Astrocyte (in vitro differentiated cells and primary cell): ENCODE measurements around the gene HMOX1. TPM values are rescaled to one million over a fixed set of nuclear protein-coding genes. Genes with fewer than 3 reads are reported as not detected.

Source experiments
- DNase-seq: peaks from one replicate; pipeline ENCODE4 v3.0.0-alpha.2; 2010; ENCODE audit warnings: low read depth
- FAIRE-seq: peaks from 2 replicates; lab custom pipeline; 2011; peaks lifted over from hg19 to GRCh38; lab: Jason Lieb, UNC
- H2AFZ ChIP-seq: 2 replicates; pipeline ENCODE4 v1.6.0; 2012; ENCODE audit warnings: low read depth, low read length, inconsistent platforms
- H3K27ac ChIP-seq: 2 replicates; pipeline ENCODE4 v1.5.1; 2011; ENCODE audit warnings: low read depth, low read length, inconsistent platforms
- H3K27me3 ChIP-seq: 2 replicates; pipeline ENCODE4 v1.6.0; 2011; ENCODE audit warnings: low read length, inconsistent platforms; ENCODE audit not compliant: insufficient read depth
- H3K36me3 ChIP-seq: 2 replicates; pipeline ENCODE4 v1.5.1; 2011; ENCODE audit warnings: low read length, inconsistent platforms; ENCODE audit not compliant: insufficient read depth
- H3K4me1 ChIP-seq: 2 replicates; pipeline ENCODE4 v1.5.1; 2011; ENCODE audit warnings: low read length, inconsistent platforms; ENCODE audit not compliant: insufficient read depth
- H3K4me2 ChIP-seq: 2 replicates; pipeline ENCODE4 v1.6.0; 2012; ENCODE audit warnings: low read length, inconsistent platforms
- H3K4me3 ChIP-seq: 2 replicates; pipeline ENCODE4 v1.5.1; 2011; ENCODE audit warnings: low read depth, mild to moderate bottlenecking, low read length, inconsistent platforms; ENCODE audit not compliant: insufficient read depth
- H3K79me2 ChIP-seq: 2 replicates; pipeline ENCODE4 v1.6.0; 2012; ENCODE audit warnings: mild to moderate bottlenecking, low read length, inconsistent platforms; ENCODE audit not compliant: insufficient read depth
- H3K9ac ChIP-seq: 2 replicates; pipeline ENCODE4 v1.6.0; 2012; ENCODE audit warnings: mild to moderate bottlenecking, low read length, inconsistent platforms
- H3K9me3 ChIP-seq: 2 replicates; pipeline ENCODE4 v1.5.1; 2012; ENCODE audit warnings: low read depth, mild to moderate bottlenecking, low read length, inconsistent platforms; ENCODE audit not compliant: insufficient read depth
- H4K20me1 ChIP-seq: 2 replicates; pipeline ENCODE4 v1.6.0; 2012; ENCODE audit warnings: low read length, inconsistent platforms; ENCODE audit not compliant: insufficient read depth
- H3K27ac Mint-ChIP-seq: one replicate; pipeline ENCODE4 v1.8.0; 2021; ENCODE audit warnings: mild to moderate bottlenecking, mixed read lengths; ENCODE audit not compliant: unreplicated experiment
- H3K27me3 Mint-ChIP-seq: one replicate; pipeline ENCODE4 v1.8.0; 2021; ENCODE audit warnings: low read depth, mixed read lengths; ENCODE audit not compliant: unreplicated experiment
- H3K36me3 Mint-ChIP-seq: one replicate; pipeline ENCODE4 v1.8.0; 2021; ENCODE audit warnings: low read depth, mixed read lengths; ENCODE audit not compliant: unreplicated experiment
- H3K4me1 Mint-ChIP-seq: one replicate; pipeline ENCODE4 v1.8.0; 2021; ENCODE audit warnings: low read depth, mixed read lengths; ENCODE audit not compliant: unreplicated experiment
- H3K4me3 Mint-ChIP-seq: one replicate; pipeline ENCODE4 v1.8.0; 2021; ENCODE audit warnings: mild to moderate bottlenecking, moderate library complexity, mixed read lengths; ENCODE audit not compliant: unreplicated experiment
- H3K9me3 Mint-ChIP-seq: one replicate; pipeline ENCODE4 v1.8.0; 2021; ENCODE audit warnings: mild to moderate bottlenecking, mixed read lengths; ENCODE audit not compliant: unreplicated experiment
- EZH2 ChIP-seq: IDR thresholded peaks from 2 replicates; pipeline ENCODE4 v1.6.1; 2012; ENCODE audit warnings: mild to moderate bottlenecking, low read length, inconsistent platforms; ENCODE audit not compliant: insufficient read depth
- microRNA-seq: library from miRNA; unstranded; fragments of <30 nt; microRNA quantifications from one replicate; pipeline ENCODE4 v1.2.0, GENCODE V29; 2020
- total RNA-seq: library from RNA; stranded (reverse); gene quantifications from 2 replicates; pipeline ENCODE4 v1.2.1, GENCODE V29; 2021
- TF ChIP-seq, protein P1 (sequence below): IDR thresholded peaks from 2 replicates; pipeline ENCODE4 v1.5.1; 2011; ENCODE audit warnings: low read depth, mild to moderate bottlenecking, inconsistent platforms, low read length, moderate library complexity; ENCODE audit not compliant: insufficient read depth

Gene HMOX1
- total RNA-seq, 1 donor from 2014 or later: 17.0 TPM

DNA sequence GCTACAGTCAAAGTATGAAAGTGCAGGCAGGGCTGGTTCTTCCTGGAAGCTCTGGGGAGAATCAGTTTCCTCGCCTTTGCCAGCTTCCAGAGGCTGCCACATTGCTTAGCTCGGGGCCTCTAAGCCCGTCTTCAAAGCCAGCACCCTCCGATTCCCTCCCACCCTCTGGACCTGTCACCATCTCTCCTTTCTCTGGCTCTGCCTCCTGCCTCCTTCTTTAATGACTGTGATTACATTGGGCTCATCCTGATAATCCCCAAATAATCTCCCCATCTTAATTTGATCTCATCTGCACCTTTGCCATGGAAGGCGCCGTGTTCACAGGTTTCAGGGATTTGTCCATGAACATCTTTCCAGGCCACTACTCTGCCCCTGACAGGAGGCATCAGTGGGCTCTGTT is 61.6 kb downstream of the HMOX1 start:
- Mint-ChIP-seq H3K4me1 (peaks cover 13% of the 10 kb centered on the region), H3K9me3 (no peaks in the 10 kb centered on the region), H3K4me3 (no peak overlapping the region), H3K27me3 (peaks cover 12% of the 10 kb centered on the region), H3K27ac (no peak overlapping the region), H3K36me3 (no peaks in the 10 kb centered on the region)
- TF ChIP-seq, protein P1, sequence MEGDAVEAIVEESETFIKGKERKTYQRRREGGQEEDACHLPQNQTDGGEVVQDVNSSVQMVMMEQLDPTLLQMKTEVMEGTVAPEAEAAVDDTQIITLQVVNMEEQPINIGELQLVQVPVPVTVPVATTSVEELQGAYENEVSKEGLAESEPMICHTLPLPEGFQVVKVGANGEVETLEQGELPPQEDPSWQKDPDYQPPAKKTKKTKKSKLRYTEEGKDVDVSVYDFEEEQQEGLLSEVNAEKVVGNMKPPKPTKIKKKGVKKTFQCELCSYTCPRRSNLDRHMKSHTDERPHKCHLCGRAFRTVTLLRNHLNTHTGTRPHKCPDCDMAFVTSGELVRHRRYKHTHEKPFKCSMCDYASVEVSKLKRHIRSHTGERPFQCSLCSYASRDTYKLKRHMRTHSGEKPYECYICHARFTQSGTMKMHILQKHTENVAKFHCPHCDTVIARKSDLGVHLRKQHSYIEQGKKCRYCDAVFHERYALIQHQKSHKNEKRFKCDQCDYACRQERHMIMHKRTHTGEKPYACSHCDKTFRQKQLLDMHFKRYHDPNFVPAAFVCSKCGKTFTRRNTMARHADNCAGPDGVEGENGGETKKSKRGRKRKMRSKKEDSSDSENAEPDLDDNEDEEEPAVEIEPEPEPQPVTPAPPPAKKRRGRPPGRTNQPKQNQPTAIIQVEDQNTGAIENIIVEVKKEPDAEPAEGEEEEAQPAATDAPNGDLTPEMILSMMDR: no peak
- no peak for TF ChIP-seq EZH2
- no peak overlapping the region for H2AFZ ChIP-seq
- H3K4me3 ChIP-seq: no peak overlapping the region
- no peak overlapping the region for H3K27ac ChIP-seq
- no peaks in the 10 kb centered on the region for H4K20me1 ChIP-seq
- H3K36me3 ChIP-seq: no peaks in the 10 kb centered on the region
- H3K4me1 ChIP-seq: peaks cover 17% of the 10 kb centered on the region
- no peaks in the 10 kb centered on the region for H3K9me3 ChIP-seq
- no peaks in the 10 kb centered on the region for H3K27me3 ChIP-seq
- H3K4me2 ChIP-seq: no peak overlapping the region
- no peak overlapping the region for H3K9ac ChIP-seq
- no peaks in the 10 kb centered on the region for H3K79me2 ChIP-seq
- DNase-seq: no peak
- FAIRE-seq: no peak

DNA sequence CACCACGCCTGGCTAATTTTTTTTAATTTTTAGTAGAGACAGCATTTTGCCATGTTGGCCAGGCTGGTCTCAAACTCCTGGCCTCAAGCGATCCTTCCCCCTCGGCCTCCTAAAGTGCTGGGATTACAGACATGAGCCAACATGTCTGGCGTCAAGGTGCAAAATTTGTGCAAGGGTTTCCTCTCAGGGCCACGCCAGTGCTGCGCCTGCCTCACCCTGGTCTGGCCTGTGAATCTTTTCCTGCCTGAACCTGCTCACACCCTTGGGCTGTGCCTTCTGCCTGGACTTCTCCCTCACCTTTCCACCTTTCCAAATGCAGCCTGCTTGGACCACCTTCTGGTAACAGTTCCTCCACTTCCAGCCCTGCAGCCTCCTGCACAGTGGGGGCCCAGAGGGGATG is 62.4 kb downstream of the HMOX1 start:
- Mint-ChIP-seq H3K4me1 (peaks cover 18% of the 10 kb centered on the region), H3K9me3 (no peaks in the 10 kb centered on the region), H3K4me3 (no peak overlapping the region), H3K36me3 (no peaks in the 10 kb centered on the region), H3K27me3 (peaks cover 12% of the 10 kb centered on the region), H3K27ac (no peak overlapping the region)
- H3K9ac ChIP-seq: no peak overlapping the region
- no peak overlapping the region for H3K4me2 ChIP-seq
- H3K9me3 ChIP-seq: no peaks in the 10 kb centered on the region
- H3K4me3 ChIP-seq: no peak overlapping the region
- no peaks in the 10 kb centered on the region for H4K20me1 ChIP-seq
- FAIRE-seq (no peak), DNase-seq (no peak)
- H2AFZ ChIP-seq: no peak overlapping the region
- H3K4me1 ChIP-seq: peaks cover 26% of the 10 kb centered on the region
- H3K27me3 ChIP-seq: no peaks in the 10 kb centered on the region
- TF ChIP-seq, protein P1: no peak
- TF ChIP-seq EZH2: no peak
- H3K36me3 ChIP-seq: no peaks in the 10 kb centered on the region
- H3K27ac ChIP-seq: no peak overlapping the region
- H3K79me2 ChIP-seq: no peaks in the 10 kb centered on the region

Small RNAs within 50 kb of the gene (microRNA-seq; reads per million reads assigned to microRNA genes)
- gene MIR3909 (9.9 reads per million, percentile 35 among the genes with 10 or more reads in this experiment), gene MIR6069 (not detected)

Other genes with a start within 250 kb of the HMOX1 start
- 16.7 and 16.8 TPM in 2 replicates for gene HMGXB4, start 123.6 kb upstream of the HMOX1 start, total RNA-seq
- gene TOM1, start 81.2 kb upstream of the HMOX1 start, total RNA-seq: 27.3 and 29.6 TPM in 2 replicates
- gene MCM5, start 19.0 kb downstream of the HMOX1 start, total RNA-seq: 12.6 and 12.8 TPM in 2 replicates
- 0.16 and 0.17 TPM in 2 replicates for gene RASD2, start 159.7 kb downstream of the HMOX1 start, total RNA-seq
- not detected in 2 replicates for gene MB, start 236.2 kb downstream of the HMOX1 start, total RNA-seq